Neural cell (in vitro differentiated cells): ENCODE data around the gene RYR3.

Experiments used
- EZH2 ChIP-seq: fragments of 200-600, 300-800 bp; shearing (Covaris generic), sonication (generic); IDR thresholded peaks from 2 replicates; pipeline ENCODE4 v1.6.1; 2014; ENCODE audit warnings: antibody characterized with exemption, low read length, borderline replicate concordance, mild to moderate bottlenecking; ENCODE audit not compliant: insufficient read depth, poor library complexity, severe bottlenecking
- POLR2AphosphoS5 ChIP-seq: IDR thresholded peaks from 2 replicates; pipeline ENCODE4 v1.6.1; 2012
- TAF1 ChIP-seq: IDR thresholded peaks from 2 replicates; pipeline ENCODE4 v1.6.1; 2012; ENCODE audit warnings: low read depth
- TF ChIP-seq, protein P1 (sequence below): fragments of 450-650 bp; IDR thresholded peaks from 2 replicates; pipeline ENCODE4 v1.5.1; 2014; ENCODE audit warnings: antibody characterized with exemption, mild to moderate bottlenecking, moderate library complexity; ENCODE audit not compliant: poor library complexity, severe bottlenecking

DNA sequence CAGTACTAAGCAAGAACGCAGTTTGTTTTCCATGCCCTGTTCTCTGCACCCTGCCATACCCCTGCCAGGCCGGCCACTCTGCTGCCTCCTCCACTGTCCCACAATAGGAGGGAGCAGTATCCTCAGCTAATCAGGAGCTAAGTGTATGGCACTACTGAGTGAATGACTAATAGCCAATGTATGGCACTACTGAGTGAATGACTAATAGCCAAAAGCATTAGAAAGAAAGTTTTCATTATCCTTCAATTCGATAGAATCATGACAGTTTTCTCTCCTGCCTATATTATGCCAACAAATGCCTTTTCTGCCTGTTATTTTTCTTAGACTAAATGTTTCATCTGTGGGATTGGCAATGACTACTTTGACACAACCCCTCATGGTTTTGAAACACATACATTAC is 550.0 kb downstream of the RYR3 start:
- TF ChIP-seq, protein P1, sequence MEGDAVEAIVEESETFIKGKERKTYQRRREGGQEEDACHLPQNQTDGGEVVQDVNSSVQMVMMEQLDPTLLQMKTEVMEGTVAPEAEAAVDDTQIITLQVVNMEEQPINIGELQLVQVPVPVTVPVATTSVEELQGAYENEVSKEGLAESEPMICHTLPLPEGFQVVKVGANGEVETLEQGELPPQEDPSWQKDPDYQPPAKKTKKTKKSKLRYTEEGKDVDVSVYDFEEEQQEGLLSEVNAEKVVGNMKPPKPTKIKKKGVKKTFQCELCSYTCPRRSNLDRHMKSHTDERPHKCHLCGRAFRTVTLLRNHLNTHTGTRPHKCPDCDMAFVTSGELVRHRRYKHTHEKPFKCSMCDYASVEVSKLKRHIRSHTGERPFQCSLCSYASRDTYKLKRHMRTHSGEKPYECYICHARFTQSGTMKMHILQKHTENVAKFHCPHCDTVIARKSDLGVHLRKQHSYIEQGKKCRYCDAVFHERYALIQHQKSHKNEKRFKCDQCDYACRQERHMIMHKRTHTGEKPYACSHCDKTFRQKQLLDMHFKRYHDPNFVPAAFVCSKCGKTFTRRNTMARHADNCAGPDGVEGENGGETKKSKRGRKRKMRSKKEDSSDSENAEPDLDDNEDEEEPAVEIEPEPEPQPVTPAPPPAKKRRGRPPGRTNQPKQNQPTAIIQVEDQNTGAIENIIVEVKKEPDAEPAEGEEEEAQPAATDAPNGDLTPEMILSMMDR: no peak
- TF ChIP-seq POLR2AphosphoS5: no peak
- no peak for TF ChIP-seq EZH2
- no peak for TF ChIP-seq TAF1
